ENCODE measurements around the gene ZNF292. TPM values are rescaled to one million over a fixed set of nuclear protein-coding genes. Genes with fewer than 3 reads are reported as not detected.

ZNF292 gene
- total RNA-seq = 10 to 100 TPM; 53.2 to 58.8 TPM
- 3.6 TPM for polyA plus RNA-seq (ENCODE audit: insufficient read depth, low read depth, low replicate concordance)
- long read RNA-seq, donor 1, full-length matches to known transcripts = 15 of 15 reads
- long read RNA-seq, donor 1, partial matches to known transcripts = 0 of 15 reads
- long read RNA-seq, donor 1, other reads (novel, unspliced or antisense) = 0 of 15 reads
- long read RNA-seq, donor 2, full-length matches to known transcripts = 2 of 2 reads
- long read RNA-seq, donor 2, partial matches to known transcripts = 0 of 2 reads
- long read RNA-seq, donor 2, other reads (novel, unspliced or antisense) = 0 of 2 reads

DNA sequence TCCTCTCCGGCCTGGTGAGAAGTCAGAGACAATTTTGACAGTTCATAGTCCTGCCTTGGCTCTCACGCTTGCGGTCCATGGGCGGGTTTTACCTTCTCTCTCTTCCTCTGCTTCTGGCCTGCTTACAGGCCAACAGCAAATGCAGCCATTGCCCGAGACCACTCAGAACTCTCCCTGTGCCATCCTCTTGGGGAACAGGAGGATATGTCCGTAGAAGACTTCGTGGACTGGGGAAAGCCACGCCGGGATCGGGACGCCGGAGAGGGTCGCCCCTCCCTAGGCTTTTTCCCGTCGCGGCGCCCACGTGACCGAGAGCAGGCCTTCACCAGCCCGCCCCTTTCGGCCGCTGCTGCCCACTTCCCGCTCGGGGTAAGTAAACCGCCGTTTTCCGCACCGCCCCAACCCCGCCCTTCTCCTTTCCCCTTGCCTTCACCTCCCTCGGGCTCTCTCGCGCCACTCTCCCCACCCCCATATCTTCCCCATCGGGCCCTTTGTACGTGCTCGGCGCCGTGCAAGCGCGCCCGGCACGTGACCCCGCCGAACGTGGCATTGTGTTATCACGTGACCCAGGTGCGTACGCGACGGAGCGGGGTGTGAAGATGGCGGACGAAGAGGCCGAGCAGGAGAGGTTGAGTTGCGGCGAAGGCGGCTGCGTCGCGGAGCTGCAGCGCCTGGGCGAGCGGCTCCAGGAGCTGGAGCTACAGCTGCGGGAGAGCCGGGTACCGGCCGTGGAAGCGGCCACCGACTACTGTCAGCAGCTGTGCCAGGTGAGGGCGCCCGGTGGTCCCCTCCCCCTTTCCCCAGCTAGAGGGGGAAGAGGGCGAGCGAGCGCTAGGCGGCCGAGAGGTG, at the start of gene ZNF292:
Gene ZNF292 (plus strand): TSS at position 573 of the 849 bp plus-strand sequence. CDS start 27 bp downstream, at position 600.
- Histone ChIP-seq H3K4me3 (peak within 1 kb of the TSS; percentile 92 to 99), H3K27me3 (no peaks in the 10 kb centered on the region), H3K27ac (peak within 1 kb of the TSS; percentile 96 to 97), H3K9me3 (no peaks in the 10 kb centered on the region), H3K4me1 (peaks cover 26% of the 10 kb centered on the region), H3K36me3 (ENCODE audit: low read depth, missing control alignments) (no peaks in the 10 kb centered on the region)
- TF ChIP-seq, protein P1, sequence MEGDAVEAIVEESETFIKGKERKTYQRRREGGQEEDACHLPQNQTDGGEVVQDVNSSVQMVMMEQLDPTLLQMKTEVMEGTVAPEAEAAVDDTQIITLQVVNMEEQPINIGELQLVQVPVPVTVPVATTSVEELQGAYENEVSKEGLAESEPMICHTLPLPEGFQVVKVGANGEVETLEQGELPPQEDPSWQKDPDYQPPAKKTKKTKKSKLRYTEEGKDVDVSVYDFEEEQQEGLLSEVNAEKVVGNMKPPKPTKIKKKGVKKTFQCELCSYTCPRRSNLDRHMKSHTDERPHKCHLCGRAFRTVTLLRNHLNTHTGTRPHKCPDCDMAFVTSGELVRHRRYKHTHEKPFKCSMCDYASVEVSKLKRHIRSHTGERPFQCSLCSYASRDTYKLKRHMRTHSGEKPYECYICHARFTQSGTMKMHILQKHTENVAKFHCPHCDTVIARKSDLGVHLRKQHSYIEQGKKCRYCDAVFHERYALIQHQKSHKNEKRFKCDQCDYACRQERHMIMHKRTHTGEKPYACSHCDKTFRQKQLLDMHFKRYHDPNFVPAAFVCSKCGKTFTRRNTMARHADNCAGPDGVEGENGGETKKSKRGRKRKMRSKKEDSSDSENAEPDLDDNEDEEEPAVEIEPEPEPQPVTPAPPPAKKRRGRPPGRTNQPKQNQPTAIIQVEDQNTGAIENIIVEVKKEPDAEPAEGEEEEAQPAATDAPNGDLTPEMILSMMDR (IDR thresholded peaks at IDR 0.05) = no peak
- peak; percentile 40 for TF ChIP-seq POLR2A (IDR thresholded peaks at IDR 0.05)
- intact Hi-C loops (cut with DNase I; ENCODE audit: low total_unique reads) = loop anchor here (10.0 kb wide), 1 partner anchor 1920 kb away; no protein-coding TSS in a partner anchor
- peak; percentile 98 for DNase-seq
- 0 to 1% methylated on average over 33 to 75 of the region's 75 CpGs for WGBS, 2 donors

DNA sequence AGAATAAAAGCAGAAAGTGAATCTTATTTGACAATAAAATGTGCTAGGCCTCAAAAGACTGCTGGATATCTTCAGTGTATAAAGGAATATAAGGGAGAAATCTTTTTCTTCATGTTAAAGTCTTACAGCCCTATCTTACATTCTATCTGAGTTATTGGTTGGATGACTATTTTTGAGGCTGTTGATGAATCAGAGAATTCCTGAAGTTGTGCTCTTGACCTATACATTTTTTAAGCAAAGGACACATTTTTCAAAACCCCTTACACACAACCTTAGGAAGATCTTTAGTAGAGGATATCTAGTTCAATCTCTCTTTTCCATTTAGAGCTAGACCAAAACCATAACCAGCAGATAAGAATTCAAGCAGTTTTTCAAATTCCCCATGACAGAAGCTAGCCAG, 49.5 kb upstream of the ZNF292 start:
- Histone ChIP-seq H3K36me3 (ENCODE audit: low read depth, missing control alignments) (no peaks in the 10 kb centered on the region), H3K9me3 (no peaks in the 10 kb centered on the region), H3K27me3 (no peaks in the 10 kb centered on the region), H3K4me3 (no peak overlapping the region), H3K4me1 (no peaks in the 10 kb centered on the region), H3K27ac (no peak overlapping the region)
- intact Hi-C loops (cut with DNase I; ENCODE audit: low total_unique reads) = no loop called here
- TF ChIP-seq, protein P1 (IDR thresholded peaks at IDR 0.05) = no peak
- no peak for TF ChIP-seq POLR2A (IDR thresholded peaks at IDR 0.05)
- no peak for DNase-seq

DNA sequence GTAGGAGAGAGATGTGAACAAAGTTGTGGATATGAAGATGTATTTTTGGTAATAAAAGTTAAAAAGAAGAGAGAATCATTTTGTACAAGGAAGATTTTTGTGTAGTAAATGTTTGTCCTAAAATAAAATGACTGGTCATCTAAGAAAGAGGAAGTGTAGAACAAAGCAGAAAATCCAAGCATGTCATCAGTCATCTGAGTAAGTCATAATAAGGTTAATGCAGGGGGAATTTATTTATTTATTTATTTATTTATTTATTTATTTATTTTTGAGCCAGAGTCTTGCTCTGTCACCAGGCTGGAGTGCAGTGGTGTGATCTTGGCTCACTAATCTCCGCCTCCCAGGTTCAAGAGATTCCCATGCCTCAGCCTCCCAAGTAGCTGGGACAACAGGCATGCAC, 44.7 kb upstream of the ZNF292 start:
- intact Hi-C loops (cut with DNase I; ENCODE audit: low total_unique reads) = no loop called here
- no peaks in the 10 kb centered on the region for H3K4me1 ChIP-seq
- no peaks in the 10 kb centered on the region for H3K27me3 ChIP-seq
- TF ChIP-seq, protein P1 (IDR thresholded peaks at IDR 0.05) = no peak
- no peak for TF ChIP-seq POLR2A (IDR thresholded peaks at IDR 0.05)
- no peaks in the 10 kb centered on the region for H3K9me3 ChIP-seq
- H3K36me3 ChIP-seq (ENCODE audit: low read depth, missing control alignments) = no peaks in the 10 kb centered on the region
- DNase-seq = no peak
- no peak overlapping the region for H3K4me3 ChIP-seq
- no peak overlapping the region for H3K27ac ChIP-seq
- WGBS, 2 donors = 100% methylated on average over 1 of the region's 1 CpG

DNA sequence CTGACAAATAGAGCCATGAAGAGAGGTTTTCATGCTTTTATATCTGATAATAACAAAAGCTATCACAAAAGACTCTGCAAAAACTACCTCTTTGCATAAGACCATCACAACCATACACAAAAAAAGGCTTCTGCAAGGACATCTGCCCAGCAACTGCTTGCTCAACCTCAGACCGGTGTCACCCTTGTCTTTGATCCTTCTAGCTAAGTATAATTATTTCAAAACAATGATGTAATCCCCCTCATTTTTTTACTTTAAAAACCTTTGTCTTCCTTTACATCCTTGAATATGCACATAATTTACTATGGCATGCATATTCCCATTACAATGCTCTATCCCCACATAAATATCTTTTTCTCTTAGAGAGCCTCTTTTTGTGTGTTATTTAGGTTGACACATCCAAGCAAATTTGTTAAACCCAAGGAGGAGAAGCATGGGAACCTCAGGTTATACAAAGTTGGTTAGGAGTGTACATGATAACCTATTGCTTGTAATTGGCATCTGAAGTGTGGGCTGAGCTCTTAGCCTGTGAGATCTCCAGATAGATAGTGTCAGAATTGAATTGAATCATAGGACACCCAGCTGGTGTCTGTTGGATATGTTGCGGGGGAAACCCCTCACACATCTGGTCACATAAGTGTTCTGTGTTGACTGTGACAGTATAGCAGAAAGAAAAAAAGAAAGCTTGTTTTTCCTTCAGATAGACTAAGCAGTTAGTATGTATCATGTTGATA, 39.8 kb upstream of the ZNF292 start:
- H3K4me1 ChIP-seq = no peaks in the 10 kb centered on the region
- H3K27me3 ChIP-seq = no peaks in the 10 kb centered on the region
- H3K36me3 ChIP-seq (ENCODE audit: low read depth, missing control alignments) = no peaks in the 10 kb centered on the region
- TF ChIP-seq, protein P1 (IDR thresholded peaks at IDR 0.05) = no peak
- 67 to 77% methylated on average over 2 of the region's 2 CpGs for WGBS, 2 donors
- DNase-seq = no peak
- H3K27ac ChIP-seq = no peak overlapping the region
- intact Hi-C loops (cut with DNase I; ENCODE audit: low total_unique reads) = no loop called here
- no peaks in the 10 kb centered on the region for H3K9me3 ChIP-seq
- H3K4me3 ChIP-seq = no peak overlapping the region

All from testis (tissue), 5 donors.